Endothelial cell of umbilical vein (primary cell): ENCODE results near the gene NAA20. TPM values are rescaled to one million over a fixed set of nuclear protein-coding genes. Genes with fewer than 3 reads are reported as not detected.

Experiments used
- BruUV-seq: library from RNA; stranded (reverse); fragments of 400-500 nt; replicated peaks from 2 replicates; lab custom pipeline; 2021; lab: Mats Ljungman, UMichigan
- CTCF ChIA-PET: fragments of 300-600, 350-600 bp; sonication (Branson Sonifier 250); formaldehyde crosslinking; loops from one replicate; lab custom pipeline; 2021; ENCODE audit warnings: antibody characterized with exemption, inconsistent platforms; lab: Charles Lee
- POLR2A ChIA-PET: fragments of 300-600, 350-600 bp; sonication (Branson Sonifier 250); formaldehyde crosslinking; loops from one replicate; lab custom pipeline; 2021; ENCODE audit warnings: antibody characterized with exemption, inconsistent platforms; lab: Charles Lee
- DNase-seq: peaks from one replicate; pipeline ENCODE4 v3.0.0-alpha.2; 2011; ENCODE audit warnings: low read depth, low spot score
- FAIRE-seq: peaks from 2 replicates; lab custom pipeline; 2011; peaks lifted over from hg19 to GRCh38; lab: Jason Lieb, UNC
- H2AFZ ChIP-seq: 2 replicates; pipeline ENCODE4 v1.6.0; 2012; ENCODE audit warnings: low read depth, low read length, control low read depth, inconsistent platforms
- H3K27ac ChIP-seq: 2 replicates; pipeline ENCODE4 v1.5.1; 2011; ENCODE audit warnings: low read depth, mild to moderate bottlenecking, control low read depth, low read length, moderate library complexity; ENCODE audit not compliant: insufficient read depth
- H3K27me3 ChIP-seq, 2 experiments: 2 replicates each; pipeline versions ENCODE4 v1.6.0 to v1.6.1; 2011; ENCODE audit warnings: low read length in 2 of 2, mixed read lengths in 1 of 2; ENCODE audit not compliant: control insufficient read depth in 2 of 2, insufficient read depth in 2 of 2
- H3K36me3 ChIP-seq, 2 experiments: 2 replicates in 1 of 2; 3 replicates in 1 of 2; pipeline ENCODE4 v1.5.1; 2011; ENCODE audit warnings: low read length in 2 of 2, mild to moderate bottlenecking in 1 of 2, moderate library complexity in 1 of 2; ENCODE audit not compliant: control insufficient read depth in 2 of 2, insufficient read depth in 2 of 2; ENCODE audit errors: extremely low read depth in 1 of 2
- H3K4me1 ChIP-seq: 3 replicates; pipeline ENCODE4 v1.5.1; 2011; ENCODE audit warnings: mild to moderate bottlenecking, low read length; ENCODE audit not compliant: control insufficient read depth, insufficient read depth; ENCODE audit errors: extremely low read depth
- H3K4me2 ChIP-seq: 2 replicates; pipeline ENCODE4 v1.6.1; 2011; ENCODE audit warnings: low read length, control low read depth, mixed read lengths; ENCODE audit not compliant: insufficient read depth
- H3K4me3 ChIP-seq, 3 experiments: fragments of 200-600 bp in 1 of 3; sonication (generic), shearing (Covaris generic) in 1 of 3; replicated peaks in 1 of 3; 2 replicates each; pipeline ENCODE4 v1.5.1; 2011 to 2016; ENCODE audit warnings: control low read depth in 3 of 3, low read length in 3 of 3, mild to moderate bottlenecking in 2 of 3, inconsistent platforms in 1 of 3, low read depth in 1 of 3, moderate library complexity in 1 of 3; ENCODE audit not compliant: insufficient read depth in 1 of 3
- H3K79me2 ChIP-seq: 2 replicates; pipeline ENCODE4 v1.6.0; 2012; ENCODE audit warnings: low read length, inconsistent platforms; ENCODE audit not compliant: control insufficient read depth, insufficient read depth
- H3K9ac ChIP-seq: replicated peaks from 2 replicates; pipeline ENCODE3; 2011; ENCODE audit warnings: low read length, control low read depth; ENCODE audit not compliant: insufficient read depth; ENCODE audit errors: extremely low read depth
- H3K9me1 ChIP-seq: replicated peaks from 3 replicates; pipeline ENCODE4 v1.6.0; 2011; ENCODE audit warnings: mild to moderate bottlenecking, low read length; ENCODE audit not compliant: control insufficient read depth, insufficient read depth; ENCODE audit errors: extremely low read depth
- H3K9me3 ChIP-seq: replicated peaks from 2 replicates; pipeline ENCODE4 v1.5.1; 2012; ENCODE audit warnings: low read length, inconsistent platforms; ENCODE audit not compliant: control insufficient read depth, insufficient read depth
- H4K20me1 ChIP-seq: replicated peaks from 2 replicates; pipeline ENCODE3; 2011; ENCODE audit warnings: mild to moderate bottlenecking, low read length; ENCODE audit not compliant: control insufficient read depth, insufficient read depth; ENCODE audit errors: extremely low read depth
- EZH2 ChIP-seq: IDR thresholded peaks from 2 replicates; pipeline ENCODE4 v1.6.1; 2012; ENCODE audit warnings: borderline replicate concordance, low read depth, mild to moderate bottlenecking, moderate library complexity, low read length, inconsistent platforms; ENCODE audit not compliant: severe bottlenecking
- FOS ChIP-seq: IDR thresholded peaks from 2 replicates; pipeline ENCODE4 v1.6.1; 2011; ENCODE audit warnings: mild to moderate bottlenecking, low read length, moderate library complexity, borderline replicate concordance; ENCODE audit not compliant: insufficient read depth
- MYC ChIP-seq: IDR thresholded peaks from one replicate; pipeline ENCODE4 v1.6.1; 2011; ENCODE audit warnings: mild to moderate bottlenecking, low read depth, low read length
- POLR2A ChIP-seq: IDR thresholded peaks from 2 replicates; pipeline ENCODE4 v1.6.1; 2012; ENCODE audit warnings: low read depth, mild to moderate bottlenecking, control low read depth, low read length
- POLR2AphosphoS5 ChIP-seq: IDR thresholded peaks from 2 replicates; pipeline ENCODE4 v1.6.1; 2012; ENCODE audit warnings: low read depth, mild to moderate bottlenecking, control low read depth, low read length, moderate library complexity; ENCODE audit not compliant: insufficient read depth
- dilution Hi-C: fragments of 300-500 bp; cut with MboI; formaldehyde crosslinking; loops from one replicate; pipeline ENCODE4 v1.15.0; 2019; ENCODE audit warnings: low sequenced_read_pairs; ENCODE audit not compliant: extremely low pct_ligation_motif_present
- intact Hi-C: fragments of 100-400 bp; cut with micrococcal nuclease; formaldehyde crosslinking; loops from one replicate; pipeline ENCODE4 v1.10.0; 2022
- polyA plus RNA-seq, 4 experiments: library from polyadenylated mRNA; depleted of rRNA in 3 of 4; stranded (reverse) in 3 of 4; unstranded in 1 of 4; fragments of >200 nt; gene quantifications; 2 replicates each; pipeline versions ENCODE4 v1.2.1 to v1.2.3, GENCODE V29; 2011 to 2012; ENCODE audit warnings: missing spikeins in 1 of 4
- total RNA-seq: library from RNA; stranded (reverse); gene quantifications from 2 replicates; pipeline ENCODE4 v1.2.3, GENCODE V29; 2021
- TF ChIP-seq, protein P1 (sequence below), 2 donors: IDR thresholded peaks; 1 replicate in 1 of 2; 2 replicates in 1 of 2; pipeline ENCODE4 v1.5.1; 2011; ENCODE audit warnings: low read length in 2 of 2, mild to moderate bottlenecking in 2 of 2, moderate library complexity in 2 of 2, control low read depth in 1 of 2, inconsistent platforms in 1 of 2, low read depth in 1 of 2; ENCODE audit not compliant: insufficient read depth in 1 of 2; ENCODE audit errors: extremely low read depth in 1 of 2

NAA20 gene
- total and polyA plus RNA-seq, 2 donors (not counting 3 experiments of a cell fraction or from before 2014, with no cell fraction given) = 48.6 to 77.3 TPM

DNA sequence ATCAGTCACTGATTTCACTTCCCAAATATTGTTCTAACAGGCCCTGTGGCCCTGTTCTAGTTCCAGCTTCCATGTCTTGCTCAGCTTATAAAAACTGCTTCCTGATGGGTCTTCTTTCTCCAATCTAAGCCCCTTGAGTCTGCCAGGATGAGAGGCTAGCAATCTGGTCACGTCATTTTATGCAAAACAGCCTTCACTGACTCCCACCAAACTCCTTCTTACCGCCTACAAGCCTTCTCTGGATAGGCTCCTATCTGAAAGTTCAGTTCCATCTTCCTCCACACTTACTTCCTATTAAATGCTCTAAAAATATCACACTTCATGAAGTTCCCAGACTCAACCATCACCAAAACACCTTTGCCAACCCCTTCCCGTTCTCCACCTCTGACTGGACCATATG, 19.6 kb downstream of the NAA20 start:
- H3K27ac ChIP-seq = peak overlapping the region; percentile 25
- CTCF ChIA-PET = interaction anchor here (1.5 to 2.2 kb wide), 2 partner anchors 10 to 16 kb away, joined by 3 to 6 read pairs; partner anchors contain the start of genes CFAP61 and CRNKL1
- DNase-seq (no peak), FAIRE-seq (no peak)
- dilution Hi-C loops (no loop called here), intact Hi-C loops (no loop called here)
- peaks cover 28 to 54% of the 10 kb centered on the region in 2 experiments for H3K36me3 ChIP-seq
- no TSS peak for BruUV-seq
- H3K9me3 ChIP-seq = no peaks in the 10 kb centered on the region
- H4K20me1 ChIP-seq = no peaks in the 10 kb centered on the region
- no peak overlapping the region for H2AFZ ChIP-seq
- no peak overlapping the region for H3K9ac ChIP-seq
- no peaks in the 10 kb centered on the region for H3K79me2 ChIP-seq
- no peak overlapping the region for H3K4me2 ChIP-seq
- no peak overlapping the region for H3K4me3 ChIP-seq
- TF ChIP-seq POLR2A (no peak), POLR2AphosphoS5 (no peak), FOS (no peak), EZH2 (no peak), MYC (no peak)
- TF ChIP-seq, protein P1, sequence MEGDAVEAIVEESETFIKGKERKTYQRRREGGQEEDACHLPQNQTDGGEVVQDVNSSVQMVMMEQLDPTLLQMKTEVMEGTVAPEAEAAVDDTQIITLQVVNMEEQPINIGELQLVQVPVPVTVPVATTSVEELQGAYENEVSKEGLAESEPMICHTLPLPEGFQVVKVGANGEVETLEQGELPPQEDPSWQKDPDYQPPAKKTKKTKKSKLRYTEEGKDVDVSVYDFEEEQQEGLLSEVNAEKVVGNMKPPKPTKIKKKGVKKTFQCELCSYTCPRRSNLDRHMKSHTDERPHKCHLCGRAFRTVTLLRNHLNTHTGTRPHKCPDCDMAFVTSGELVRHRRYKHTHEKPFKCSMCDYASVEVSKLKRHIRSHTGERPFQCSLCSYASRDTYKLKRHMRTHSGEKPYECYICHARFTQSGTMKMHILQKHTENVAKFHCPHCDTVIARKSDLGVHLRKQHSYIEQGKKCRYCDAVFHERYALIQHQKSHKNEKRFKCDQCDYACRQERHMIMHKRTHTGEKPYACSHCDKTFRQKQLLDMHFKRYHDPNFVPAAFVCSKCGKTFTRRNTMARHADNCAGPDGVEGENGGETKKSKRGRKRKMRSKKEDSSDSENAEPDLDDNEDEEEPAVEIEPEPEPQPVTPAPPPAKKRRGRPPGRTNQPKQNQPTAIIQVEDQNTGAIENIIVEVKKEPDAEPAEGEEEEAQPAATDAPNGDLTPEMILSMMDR (IDR thresholded peaks at IDR 0.05; ENCODE audit: extremely low read depth in 1 of 2, insufficient read depth in 1 of 2, low read depth in 1 of 2, low read length in 2 of 2) = no peak
- H3K9me1 ChIP-seq = no peaks in the 10 kb centered on the region
- H3K27me3 ChIP-seq = no peaks in the 10 kb centered on the region
- POLR2A ChIA-PET = no interaction called here
- peaks cover 19% of the 10 kb centered on the region for H3K4me1 ChIP-seq
